Measurements from ENCODE around the gene RASD2. TPM values are rescaled to one million over a fixed set of nuclear protein-coding genes. Genes with fewer than 3 reads are reported as not detected.

Gene RASD2
- total and polyA plus RNA-seq, 10 of the 15 experiments (the other 5 are each of a cell fraction or from before 2014, with no cell fraction given): 0.03 TPM; not detected in 9

- in situ Hi-C loops (cut with MboI): no loop called here
- TF ChIP-seq ESRRA (IDR thresholded peaks at IDR 0.05; ENCODE audit: low read length) (no peak), JUNB (IDR thresholded peaks at IDR 0.05) (no peak), CREB1 (IDR thresholded peaks at IDR 0.05; ENCODE audit: low read depth) (no peak), YY1 (IDR thresholded peaks at IDR 0.05; ENCODE audit: low read depth, low read length) (no peak), HDAC6 (IDR thresholded peaks at IDR 0.05; ENCODE audit: unreplicated experiment) (no peak), FOS (IDR thresholded peaks at IDR 0.05; ENCODE audit: borderline replicate concordance, extremely low read depth, insufficient read length) (no peak), POLR2A (IDR thresholded peaks at IDR 0.05; ENCODE audit: low read depth, low read length) (no peak), EZH2 (IDR thresholded peaks at IDR 0.05; ENCODE audit: borderline replicate concordance, control insufficient read depth, low read depth, low read length) (no peak), KAT2A (conservative IDR thresholded peaks at IDR 0.05; ENCODE audit: control insufficient read depth, low read depth, low read length) (no peak), MTA3 (IDR thresholded peaks at IDR 0.05; ENCODE audit: borderline replicate concordance, low read length) (no peak)
- TF ChIP-seq, protein P1, sequence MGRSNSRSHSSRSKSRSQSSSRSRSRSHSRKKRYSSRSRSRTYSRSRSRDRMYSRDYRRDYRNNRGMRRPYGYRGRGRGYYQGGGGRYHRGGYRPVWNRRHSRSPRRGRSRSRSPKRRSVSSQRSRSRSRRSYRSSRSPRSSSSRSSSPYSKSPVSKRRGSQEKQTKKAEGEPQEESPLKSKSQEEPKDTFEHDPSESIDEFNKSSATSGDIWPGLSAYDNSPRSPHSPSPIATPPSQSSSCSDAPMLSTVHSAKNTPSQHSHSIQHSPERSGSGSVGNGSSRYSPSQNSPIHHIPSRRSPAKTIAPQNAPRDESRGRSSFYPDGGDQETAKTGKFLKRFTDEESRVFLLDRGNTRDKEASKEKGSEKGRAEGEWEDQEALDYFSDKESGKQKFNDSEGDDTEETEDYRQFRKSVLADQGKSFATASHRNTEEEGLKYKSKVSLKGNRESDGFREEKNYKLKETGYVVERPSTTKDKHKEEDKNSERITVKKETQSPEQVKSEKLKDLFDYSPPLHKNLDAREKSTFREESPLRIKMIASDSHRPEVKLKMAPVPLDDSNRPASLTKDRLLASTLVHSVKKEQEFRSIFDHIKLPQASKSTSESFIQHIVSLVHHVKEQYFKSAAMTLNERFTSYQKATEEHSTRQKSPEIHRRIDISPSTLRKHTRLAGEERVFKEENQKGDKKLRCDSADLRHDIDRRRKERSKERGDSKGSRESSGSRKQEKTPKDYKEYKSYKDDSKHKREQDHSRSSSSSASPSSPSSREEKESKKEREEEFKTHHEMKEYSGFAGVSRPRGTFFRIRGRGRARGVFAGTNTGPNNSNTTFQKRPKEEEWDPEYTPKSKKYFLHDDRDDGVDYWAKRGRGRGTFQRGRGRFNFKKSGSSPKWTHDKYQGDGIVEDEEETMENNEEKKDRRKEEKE (IDR thresholded peaks at IDR 0.05): no peak
- TF ChIP-seq, protein P2, sequence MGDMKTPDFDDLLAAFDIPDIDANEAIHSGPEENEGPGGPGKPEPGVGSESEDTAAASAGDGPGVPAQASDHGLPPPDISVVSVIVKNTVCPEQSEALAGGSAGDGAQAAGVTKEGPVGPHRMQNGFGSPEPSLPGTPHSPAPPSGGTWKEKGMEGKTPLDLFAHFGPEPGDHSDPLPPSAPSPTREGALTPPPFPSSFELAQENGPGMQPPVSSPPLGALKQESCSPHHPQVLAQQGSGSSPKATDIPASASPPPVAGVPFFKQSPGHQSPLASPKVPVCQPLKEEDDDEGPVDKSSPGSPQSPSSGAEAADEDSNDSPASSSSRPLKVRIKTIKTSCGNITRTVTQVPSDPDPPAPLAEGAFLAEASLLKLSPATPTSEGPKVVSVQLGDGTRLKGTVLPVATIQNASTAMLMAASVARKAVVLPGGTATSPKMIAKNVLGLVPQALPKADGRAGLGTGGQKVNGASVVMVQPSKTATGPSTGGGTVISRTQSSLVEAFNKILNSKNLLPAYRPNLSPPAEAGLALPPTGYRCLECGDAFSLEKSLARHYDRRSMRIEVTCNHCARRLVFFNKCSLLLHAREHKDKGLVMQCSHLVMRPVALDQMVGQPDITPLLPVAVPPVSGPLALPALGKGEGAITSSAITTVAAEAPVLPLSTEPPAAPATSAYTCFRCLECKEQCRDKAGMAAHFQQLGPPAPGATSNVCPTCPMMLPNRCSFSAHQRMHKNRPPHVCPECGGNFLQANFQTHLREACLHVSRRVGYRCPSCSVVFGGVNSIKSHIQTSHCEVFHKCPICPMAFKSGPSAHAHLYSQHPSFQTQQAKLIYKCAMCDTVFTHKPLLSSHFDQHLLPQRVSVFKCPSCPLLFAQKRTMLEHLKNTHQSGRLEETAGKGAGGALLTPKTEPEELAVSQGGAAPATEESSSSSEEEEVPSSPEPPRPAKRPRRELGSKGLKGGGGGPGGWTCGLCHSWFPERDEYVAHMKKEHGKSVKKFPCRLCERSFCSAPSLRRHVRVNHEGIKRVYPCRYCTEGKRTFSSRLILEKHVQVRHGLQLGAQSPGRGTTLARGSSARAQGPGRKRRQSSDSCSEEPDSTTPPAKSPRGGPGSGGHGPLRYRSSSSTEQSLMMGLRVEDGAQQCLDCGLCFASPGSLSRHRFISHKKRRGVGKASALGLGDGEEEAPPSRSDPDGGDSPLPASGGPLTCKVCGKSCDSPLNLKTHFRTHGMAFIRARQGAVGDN (IDR thresholded peaks at IDR 0.05): no peak
- Histone ChIP-seq H3K79me2 (ENCODE audit: control insufficient read depth, insufficient read depth, low read length) (no peaks in the 10 kb centered on the region), H3K27me3 (replicated peaks in 1 of 2; ENCODE audit: control insufficient read depth in 2 of 2, insufficient read depth in 2 of 2, low read length in 1 of 2) (peaks cover 7 to 17% of the 10 kb centered on the region in 2 experiments), H3K27ac (ENCODE audit: control insufficient read depth, insufficient read depth) (no peak overlapping the region), H4K20me1 (ENCODE audit: control insufficient read depth, insufficient read depth) (no peaks in the 10 kb centered on the region), H3K36me3 (ENCODE audit: control insufficient read depth in 2 of 2, insufficient read depth in 2 of 2, low read length in 1 of 2) (no peaks in the 10 kb centered on the region), H3K9ac (ENCODE audit: control insufficient read depth, insufficient read depth, low read length) (no peak overlapping the region), H2AFZ (ENCODE audit: control insufficient read depth, low read depth, low read length) (no peak overlapping the region), H3K9me3 (replicated peaks; ENCODE audit: control insufficient read depth, insufficient read depth, low read length) (no peaks in the 10 kb centered on the region), H3K4me3 (no peak overlapping the region), H3K4me1 (ENCODE audit: control insufficient read depth, insufficient read depth, low read length) (peaks cover 6% of the 10 kb centered on the region), H3K4me2 (ENCODE audit: control insufficient read depth, insufficient read depth) (no peak overlapping the region)
- RAD21 ChIA-PET (ENCODE audit: unreplicated experiment): interaction anchor here (0.5 kb wide), 1 partner anchor 53 kb away, joined by 3 read pairs; no protein-coding TSS in a partner anchor
- POLR2A ChIA-PET: no interaction called here
- intact Hi-C loops (cut with micrococcal nuclease; ENCODE audit: unreplicated experiment): no loop called here
- 42% methylated on average over 13 of the region's 13 CpGs for WGBS (ENCODE audit: insufficient coverage, insufficient replicate concordance, low lambda C conversion rate, missing lambda C conversion rate)
- no TSS peak for BruUV-seq (replicated peaks)
- CTCF ChIA-PET: interaction anchor here (0.8 to 1.1 kb wide), 2 partner anchors 22 to 192 kb away, joined by 3 read pairs; no protein-coding TSS in a partner anchor
- DNase-seq (ENCODE audit: low read depth, low spot score) (no peak), FAIRE-seq (no peak), ATAC-seq (no peak)
- SMC1A ChIA-PET (ENCODE audit: uncharacterized antibody, unreplicated experiment): no interaction called here
These were observed 1.7 kb downstream of the RASD2 start for GRCh38 chr22:35542157-35542938.

Data from GM12878 (cell line).